SHP77 (cell line): ENCODE results near the gene APOBEC3F.

Experiments
- DNase-seq, 2 experiments: peaks; one replicate each; lab custom pipeline; 2025; lab: John Stamatoyannopoulos, UW

The APOBEC3F gene

DNA sequence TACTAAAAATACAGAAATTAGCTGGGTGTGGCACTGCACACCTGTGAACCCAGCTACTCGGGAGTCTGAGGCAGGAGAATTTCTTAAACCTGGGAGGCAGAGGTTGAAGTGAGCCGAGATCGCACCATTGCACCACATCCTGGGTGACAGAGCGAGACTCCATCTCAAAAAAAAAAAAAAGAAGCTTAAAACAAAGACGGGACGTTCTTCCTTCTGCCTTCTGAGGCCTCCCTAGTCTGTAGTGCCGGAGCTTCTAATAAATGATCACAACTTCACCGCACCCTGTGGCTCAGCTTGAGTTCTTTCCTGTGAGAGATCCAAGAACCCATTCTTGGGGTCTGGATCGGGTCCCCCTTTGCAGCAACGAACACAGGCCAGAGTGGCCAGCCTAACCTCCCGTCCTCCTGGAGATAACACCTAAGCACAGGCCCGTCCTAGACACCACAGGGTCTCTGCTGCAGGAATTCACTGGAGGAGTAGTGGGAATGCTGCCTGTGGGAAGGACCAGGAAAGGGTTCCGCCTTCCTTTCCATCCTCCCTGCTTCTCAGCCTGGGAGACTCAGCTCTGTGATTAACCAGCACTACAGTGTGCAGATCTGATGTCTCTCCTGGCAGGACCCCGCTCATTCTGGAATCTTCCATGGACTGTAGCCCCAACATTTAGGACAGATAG lies 54.2 kb downstream of the APOBEC3F start:
- no peak for DNase-seq

DNA sequence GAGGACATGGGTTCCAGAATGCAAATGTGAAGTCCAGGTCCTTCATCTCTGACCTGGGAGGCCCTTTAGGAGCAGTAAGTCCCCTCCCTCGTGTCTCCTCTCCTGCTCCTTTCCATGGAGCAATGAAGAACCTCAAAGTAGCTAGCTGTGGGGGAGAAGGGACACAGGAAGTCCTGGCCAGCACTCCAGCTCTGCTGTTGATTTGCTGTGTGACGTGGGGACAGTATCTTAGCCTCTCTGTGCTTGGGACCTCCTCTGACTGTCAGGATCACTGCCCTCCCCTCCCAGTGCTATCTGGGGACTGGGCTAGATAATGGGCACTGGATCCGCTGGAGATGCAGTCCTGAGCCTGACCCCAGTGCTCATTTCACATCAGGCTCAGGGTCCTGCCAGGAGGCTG lies 55.3 kb downstream of the APOBEC3F start:
- DNase-seq: no peak

DNA sequence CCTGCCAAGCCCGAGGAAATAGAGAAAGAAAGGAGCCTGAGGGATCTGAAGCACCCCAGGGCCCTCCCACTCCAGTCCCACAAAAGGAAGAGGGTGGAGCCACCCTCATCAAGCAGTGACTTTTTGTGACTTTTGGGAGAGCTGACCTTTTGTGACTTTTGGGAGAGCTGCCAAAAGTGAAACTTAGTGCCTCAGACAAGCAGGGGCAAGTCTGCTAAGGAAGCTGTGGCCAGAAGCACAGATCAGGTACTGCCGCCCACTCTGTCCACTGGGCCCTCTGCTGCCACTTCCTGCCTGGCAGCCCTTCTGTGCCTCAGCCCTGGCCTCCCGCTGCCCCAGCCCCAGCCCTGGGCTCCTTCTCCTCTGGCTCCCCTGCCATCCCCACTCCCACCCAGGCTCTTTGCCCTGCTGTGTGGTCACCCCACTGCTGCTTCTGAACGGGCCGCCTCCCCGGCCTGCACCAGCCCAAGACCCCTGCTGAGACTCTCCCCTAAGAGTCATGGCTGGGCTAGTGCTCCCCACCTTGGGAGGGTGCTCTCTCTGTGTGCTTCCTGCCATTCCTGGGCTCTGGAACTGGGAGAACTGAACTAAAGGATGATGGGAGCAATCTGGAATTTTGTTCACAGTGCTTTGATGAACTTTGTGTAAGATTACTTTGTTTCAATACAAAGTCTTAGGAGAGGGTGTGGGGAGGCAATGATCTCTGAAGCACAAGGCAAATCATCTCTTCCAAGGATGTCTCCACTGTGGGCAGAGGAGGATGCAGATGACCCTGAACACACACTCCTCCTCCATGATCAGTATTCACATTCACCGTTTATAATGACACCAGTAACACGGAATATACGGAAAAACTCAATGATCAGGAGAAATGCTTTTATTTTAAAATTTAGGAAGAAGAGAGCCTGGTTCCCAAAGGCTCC lies 56.7 kb downstream of the APOBEC3F start, which contains the start of gene APOBEC3H:
Gene APOBEC3H, plus strand, starts transcription at position 147 of the 923 bp plus-strand sequence. CDS start 3,035 bp downstream, outside the sequence.
- no peak for DNase-seq

DNA sequence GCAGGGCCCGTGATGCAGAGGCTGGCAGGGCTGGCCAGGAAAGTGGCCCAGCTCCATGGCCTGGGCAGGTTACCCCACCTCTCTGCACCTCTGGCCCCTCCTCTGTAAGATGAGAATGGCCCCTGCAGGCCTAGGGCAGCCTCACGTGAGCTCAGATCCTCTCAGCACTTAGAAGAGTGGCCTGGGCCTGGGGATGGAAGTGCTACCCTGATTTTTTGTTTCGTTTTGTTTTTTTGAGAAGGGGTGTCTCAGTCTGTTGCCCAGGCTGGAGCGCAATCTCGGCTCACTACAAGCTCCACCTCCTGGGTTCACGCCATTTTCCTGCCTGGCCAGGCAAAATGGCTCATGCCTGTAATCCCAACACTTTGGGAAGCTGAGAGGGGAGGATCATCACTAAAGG lies 57.4 kb downstream of the APOBEC3F start:
- DNase-seq: no peak

DNA sequence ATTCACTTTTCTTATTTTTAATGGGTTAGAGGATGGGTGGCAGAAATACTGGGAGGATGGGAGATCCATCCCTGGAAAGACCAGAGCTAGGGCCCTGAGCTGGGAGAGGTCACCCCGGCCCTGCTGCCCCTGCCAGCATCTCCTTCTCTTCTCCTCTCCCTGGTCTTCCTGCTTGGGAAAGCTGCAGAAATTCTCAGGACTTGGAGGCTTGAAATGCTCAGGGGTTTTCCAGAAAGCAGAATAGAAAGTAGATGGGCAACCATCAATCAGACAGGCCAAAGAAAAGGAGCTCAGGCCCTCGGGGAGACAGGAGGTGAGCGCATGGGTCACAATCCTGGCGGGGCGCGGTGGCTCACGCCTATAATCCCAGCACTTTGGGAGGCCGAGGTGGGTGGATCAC lies 57.9 kb downstream of the APOBEC3F start:
- DNase-seq: no peak

DNA sequence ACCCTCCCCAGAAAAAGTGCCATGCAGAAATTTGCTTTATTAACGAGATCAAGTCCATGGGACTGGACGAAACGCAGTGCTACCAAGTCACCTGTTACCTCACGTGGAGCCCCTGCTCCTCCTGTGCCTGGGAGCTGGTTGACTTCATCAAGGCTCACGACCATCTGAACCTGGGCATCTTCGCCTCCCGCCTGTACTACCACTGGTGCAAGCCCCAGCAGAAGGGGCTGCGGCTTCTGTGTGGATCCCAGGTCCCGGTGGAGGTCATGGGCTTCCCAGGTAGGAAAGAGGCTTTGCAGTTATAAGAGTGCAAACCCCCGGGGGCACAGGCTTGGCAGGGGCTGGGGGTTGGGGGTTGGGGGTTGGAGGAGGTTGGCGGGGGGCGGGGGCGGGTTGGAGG lies 60.6 kb downstream of the APOBEC3F start:
- no peak for DNase-seq

DNA sequence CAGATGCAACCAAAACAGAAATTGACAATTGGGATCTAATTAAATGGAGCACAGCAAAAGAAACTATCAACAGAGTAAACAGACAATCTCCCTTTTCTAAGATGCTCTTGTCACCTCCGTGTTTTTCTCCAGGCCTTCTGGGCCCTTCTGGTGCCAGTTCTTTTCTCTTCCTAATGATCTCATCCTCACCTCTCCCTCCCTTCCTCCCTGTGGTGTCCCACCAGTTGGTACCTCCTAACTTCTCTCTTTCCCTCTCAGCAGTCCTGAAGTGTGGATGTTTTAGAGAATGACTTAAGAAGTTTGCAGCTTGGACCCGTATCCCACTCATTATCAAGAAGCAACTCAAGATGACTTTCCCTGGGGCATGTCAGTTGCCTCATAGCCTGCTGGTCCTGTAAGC lies 62.8 kb downstream of the APOBEC3F start:
- no peak for DNase-seq
